GM21737 (cell line): ENCODE results near the gene FAM98A.
A peak's percentile ranks its signal among the peaks of the same experiment; 100 is the strongest.

Experiments
- ATAC-seq: cut with Tn5 transposase; IDR thresholded peaks from one replicate; pipeline ENCODE4 v1.9.1; 2021; ENCODE audit warnings: mild to moderate bottlenecking, moderate library complexity; ENCODE audit not compliant: unreplicated experiment

The FAM98A gene

DNA sequence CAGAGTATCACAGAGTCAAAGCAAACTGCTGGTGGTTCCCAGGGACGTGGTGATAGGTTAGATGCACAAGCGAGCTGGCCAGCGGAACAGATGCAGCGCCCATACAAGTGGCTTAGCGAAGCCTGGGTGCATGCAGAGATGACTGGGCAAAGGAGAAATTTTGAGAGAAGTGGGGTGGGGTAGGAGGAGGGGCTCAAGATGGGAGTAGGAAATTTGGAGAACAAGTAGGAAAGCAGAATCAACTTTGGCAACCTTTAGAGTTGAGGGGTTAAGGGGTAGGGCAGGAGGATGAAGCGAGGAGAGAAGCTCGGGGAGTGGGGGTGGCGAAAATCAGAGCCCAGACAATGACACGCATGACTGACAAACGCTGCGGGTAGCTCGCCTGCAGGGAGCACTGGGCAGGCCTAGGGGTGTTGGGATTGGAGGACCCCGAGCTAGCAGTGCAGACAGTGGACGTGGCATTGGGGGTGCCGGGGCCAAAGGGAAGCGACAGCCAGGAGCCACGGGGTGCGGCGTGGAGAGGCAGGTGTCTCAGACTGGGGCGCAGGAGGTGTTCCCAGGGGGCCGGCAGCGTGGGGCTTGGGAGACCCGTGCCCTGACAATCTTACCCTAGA, 431 bp downstream of the FAM98A start:
- peak; percentile 58 for ATAC-seq

DNA sequence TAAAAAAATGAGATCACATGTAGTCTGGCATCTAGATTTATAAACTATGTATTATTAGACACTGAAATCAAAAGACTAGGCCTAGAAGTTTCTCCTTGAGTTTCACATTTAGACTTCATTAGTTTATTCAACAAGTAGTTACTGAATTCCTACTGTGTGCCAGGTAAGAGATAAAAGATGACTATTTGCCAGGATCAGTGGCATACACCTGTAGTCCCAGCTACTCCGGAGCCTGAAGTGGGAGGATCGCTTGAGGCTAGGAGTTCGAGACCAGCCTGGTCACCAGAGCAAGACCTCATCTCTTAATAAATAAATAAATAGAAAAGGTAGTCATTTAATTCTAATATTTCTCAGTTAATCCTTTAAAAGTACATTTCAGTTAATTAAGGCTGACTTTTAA, 2.1 kb downstream of the FAM98A start:
- ATAC-seq: no peak

DNA sequence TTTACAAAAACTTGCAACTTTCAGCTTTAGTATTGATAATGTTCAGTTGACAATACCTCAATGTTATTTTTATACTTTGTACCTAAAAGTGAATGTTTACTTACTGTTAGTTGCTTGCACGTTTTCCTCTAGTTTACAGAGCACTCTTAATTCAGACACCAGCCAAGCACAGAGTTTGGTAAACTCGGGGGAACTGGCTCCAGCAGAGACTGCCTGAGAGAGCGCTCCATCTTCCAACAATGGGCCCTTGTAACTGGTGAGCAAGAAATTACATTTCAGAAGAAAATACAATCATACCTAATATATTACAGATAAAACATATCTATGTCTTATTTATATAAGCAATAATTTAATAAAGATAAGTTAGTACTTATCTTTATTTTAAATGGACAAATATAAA, 3.7 kb downstream of the FAM98A start:
- ATAC-seq: no peak

DNA sequence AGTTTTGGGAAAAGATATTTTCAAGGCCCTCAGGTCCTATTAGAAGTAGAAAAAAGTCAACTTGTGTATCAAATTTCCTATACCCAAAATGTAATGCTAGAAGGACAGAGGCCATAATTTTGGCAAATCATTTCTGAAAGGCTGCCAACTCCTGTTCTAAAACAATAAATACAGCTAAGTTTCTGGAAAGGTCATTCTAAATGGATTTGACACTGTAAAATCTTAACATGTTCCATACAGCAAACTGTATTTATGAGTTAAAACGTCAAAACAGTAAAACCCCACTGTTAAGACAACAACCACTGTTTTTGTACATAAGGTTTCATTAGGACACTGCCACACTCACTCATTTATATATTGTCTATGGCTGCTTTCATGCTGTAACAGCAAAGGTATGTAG, 9.7 kb downstream of the FAM98A start:
- no peak for ATAC-seq

DNA sequence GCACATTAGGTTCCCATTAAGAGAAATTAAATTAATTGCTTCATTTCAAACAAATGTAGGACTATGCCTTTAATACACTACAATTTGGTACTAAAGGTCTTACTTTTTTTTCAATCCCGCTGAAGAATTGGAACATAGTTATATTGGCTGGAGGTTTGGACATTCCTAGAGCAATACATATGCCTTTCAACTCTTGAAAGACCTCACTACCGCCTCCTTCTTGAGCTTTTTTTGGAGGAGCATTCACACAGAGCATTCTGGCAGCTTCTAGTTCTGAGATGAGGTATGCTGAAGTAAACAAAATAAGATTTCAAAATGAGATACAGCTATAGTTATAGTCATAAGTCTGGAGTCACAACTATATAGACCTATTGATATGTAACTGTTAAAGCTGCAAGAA, 10.9 kb downstream of the FAM98A start:
- ATAC-seq: no peak

DNA sequence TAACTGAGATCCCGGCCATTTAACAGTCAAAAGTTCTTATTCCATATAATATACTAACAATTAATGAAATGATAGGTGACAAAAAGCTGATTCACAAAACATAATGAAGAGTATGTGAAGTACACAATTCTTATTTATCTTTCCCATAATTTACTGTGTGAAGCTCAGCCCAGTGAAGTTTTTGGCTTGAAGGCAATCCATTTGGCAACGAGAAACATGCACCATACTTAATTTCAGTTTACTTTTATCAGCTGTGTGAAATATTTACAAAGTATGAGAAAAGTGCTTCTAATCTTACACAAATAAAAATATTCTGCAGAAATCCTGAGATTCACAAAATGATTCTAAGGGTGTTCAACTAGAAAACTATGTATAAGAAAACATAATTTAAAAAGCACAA, 12.3 kb downstream of the FAM98A start:
- no peak for ATAC-seq

DNA sequence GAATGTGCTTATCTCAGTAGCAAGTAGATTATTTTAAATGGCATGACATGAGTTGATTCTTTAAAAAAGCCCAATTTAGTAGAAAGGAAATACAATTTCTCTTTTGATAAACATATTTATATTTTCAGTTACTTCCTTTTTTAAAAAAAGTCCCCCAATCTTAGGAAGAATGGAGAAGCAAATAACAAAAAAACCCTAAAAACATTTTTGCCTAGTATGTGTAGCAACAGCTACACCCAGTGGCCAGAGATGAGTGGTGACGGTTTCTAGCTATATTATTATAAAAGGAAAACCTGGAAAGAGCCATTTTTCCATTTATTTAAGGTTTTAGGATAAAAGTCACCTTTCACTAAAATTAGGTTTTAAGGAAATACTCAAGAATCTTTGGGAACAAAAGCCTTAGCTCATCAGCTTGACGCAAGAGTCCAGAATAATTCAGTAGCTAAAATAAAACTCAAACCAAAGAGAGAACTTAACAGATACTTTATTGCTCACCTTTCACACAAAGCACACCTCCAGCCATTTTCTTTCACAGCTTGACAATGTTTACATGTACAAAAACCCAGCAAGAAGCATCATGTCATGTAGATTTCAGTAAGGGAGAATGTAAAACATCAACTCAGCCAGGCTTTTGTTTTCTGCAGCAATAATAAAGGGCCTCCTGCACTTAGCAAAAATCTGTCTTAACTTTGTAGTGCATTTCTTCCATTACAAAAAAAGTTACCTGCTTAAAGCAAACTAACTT, 15.7 kb downstream of the FAM98A start:
- ATAC-seq: peak; percentile 54

DNA sequence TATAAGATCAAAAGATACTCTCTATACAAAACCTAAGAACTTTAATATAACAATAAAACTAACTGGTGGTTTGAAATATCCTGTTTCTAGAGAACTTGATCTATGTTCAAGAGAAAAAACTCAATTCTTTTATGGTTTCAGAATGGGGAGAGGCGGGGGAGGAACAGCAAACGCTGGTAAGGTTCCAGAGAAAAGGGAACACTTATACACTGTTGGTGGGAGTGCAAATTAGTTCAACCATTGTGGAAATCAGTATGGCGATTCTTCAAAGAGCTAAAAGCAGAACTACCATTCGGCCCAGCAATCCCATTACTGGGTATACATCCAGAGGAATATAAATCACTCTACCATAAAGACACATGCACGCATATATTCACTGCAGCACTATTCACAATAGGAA, 17.2 kb downstream of the FAM98A start:
- ATAC-seq: no peak

DNA sequence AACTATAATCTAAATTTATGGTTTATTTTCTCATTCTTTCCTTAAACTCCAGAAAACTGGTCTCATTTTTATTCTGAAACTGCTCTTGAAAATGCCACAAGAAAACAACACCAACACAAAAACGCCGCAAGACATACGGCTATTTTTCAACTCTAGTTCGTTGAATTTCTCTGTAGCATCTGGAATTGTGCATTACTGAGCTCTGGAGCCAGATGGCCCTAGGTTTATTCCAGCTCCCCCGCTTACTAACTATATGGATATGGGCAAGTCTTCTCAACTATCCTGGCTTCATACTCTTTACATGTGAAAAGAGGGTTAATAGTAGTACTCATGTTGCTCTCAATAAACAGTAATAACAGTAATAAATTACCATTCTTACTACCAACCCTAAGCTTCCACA, 19.9 kb downstream of the FAM98A start:
- ATAC-seq: no peak

DNA sequence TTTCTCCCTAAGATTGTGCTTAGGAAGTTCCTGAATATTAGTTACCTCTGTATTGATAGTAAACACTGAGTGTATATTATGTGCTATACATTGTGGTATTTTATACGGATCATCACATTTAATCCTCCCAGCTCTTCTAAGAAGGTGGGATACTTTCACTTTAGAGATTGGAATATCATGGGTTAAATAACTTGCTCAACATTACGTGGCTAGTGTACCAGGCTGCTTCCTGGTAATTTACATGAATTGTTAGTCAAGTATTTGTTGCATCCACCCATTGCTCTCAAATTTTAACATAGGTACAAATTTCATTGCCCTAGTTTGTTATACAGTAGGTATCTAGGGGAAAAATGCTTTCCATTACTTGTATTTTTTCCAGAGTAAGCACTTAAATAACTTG, 21.4 kb downstream of the FAM98A start:
- no peak for ATAC-seq

DNA sequence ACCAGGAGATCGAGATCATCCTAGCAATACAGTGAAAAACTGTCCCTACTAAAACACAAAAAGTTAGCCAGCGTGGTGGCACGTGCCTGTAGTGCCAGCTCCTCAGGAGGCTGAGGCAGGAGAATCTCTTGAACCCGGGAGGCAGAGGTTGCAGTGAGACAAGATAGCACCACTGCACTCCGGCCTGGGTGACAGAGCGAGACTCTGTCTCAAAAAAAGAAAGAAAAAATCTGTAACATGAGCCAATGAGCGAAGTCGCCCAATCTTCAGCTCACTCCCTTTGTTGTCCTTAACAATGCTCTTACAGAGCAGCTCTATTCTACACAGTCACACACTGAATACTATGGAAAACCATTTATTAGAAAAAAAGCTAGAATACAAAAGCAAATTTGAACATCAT, 22.0 kb downstream of the FAM98A start:
- no peak for ATAC-seq

DNA sequence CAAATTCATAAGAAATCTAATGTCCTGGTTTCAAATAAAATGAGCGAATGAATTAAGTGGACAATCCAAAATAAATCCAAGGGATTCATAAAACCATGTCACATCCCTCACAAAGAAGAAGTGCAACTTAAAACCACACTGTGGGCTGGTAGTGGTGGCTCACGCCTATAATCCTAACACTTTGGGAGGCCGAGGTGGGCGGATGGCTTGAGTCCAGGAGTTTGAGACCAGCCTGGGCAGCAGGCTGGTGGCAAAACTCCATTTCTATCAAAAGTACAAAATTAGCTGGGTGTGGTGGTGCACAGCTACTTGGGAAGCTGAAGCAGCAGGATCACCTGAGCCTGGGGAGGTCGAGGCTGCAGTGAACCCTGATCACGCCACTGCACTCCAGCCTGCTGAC, 25.4 kb downstream of the FAM98A start:
- ATAC-seq: no peak

DNA sequence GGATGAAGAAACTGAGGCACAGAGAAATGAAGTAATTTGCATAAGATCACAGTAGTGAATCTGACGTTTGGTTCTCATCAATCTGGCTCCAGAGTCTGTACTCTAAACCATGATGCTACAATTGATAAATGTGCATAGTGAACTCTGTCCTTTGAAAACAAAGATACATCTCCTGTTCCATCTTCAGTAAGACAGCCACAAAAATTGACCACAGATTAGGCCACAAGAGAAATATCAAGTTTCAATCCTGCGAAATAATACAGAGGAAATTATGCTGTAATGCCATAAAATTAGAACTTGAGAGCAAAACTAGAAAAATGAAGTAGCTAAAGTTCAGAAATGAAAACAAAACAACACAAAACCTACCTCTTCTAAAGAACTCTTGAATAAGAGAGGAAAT, 28.4 kb downstream of the FAM98A start:
- no peak for ATAC-seq

DNA sequence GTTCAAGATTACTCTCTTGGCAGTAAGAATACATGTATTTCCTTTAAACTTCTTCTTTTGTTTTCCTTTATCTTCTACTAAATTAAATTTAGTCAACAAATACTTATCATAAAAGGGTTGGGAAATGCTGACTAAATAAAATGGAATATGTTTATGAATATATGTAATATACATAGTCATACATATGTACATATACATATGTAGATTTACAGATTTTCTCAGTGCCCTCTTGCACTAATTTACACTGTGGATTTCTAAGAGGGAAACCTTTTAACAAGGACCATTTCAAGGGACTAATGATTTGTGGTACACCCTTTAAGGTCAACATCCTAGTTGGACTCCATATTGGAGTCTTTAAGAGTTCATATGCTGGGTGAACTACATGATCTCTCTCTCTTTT, 37.2 kb downstream of the FAM98A start:
- ATAC-seq: no peak

DNA sequence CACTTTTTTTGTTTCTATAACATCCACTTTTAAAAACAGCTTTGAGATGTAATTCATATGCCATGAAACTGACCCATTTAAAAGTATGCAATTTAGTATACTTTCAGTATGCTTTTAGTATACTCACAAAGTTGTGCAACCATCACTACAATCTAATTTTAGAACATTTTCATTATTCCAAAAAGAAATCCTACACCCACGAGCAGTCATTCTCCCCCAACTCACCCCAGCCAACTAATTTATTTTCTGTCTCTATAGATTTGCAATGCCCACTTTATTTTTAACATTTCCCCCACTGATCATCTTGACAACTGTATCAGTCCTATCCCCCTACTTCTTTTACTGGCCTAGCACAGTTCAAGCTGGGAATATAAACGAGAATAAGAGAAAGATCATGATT, 39.1 kb downstream of the FAM98A start:
- ATAC-seq: no peak

DNA sequence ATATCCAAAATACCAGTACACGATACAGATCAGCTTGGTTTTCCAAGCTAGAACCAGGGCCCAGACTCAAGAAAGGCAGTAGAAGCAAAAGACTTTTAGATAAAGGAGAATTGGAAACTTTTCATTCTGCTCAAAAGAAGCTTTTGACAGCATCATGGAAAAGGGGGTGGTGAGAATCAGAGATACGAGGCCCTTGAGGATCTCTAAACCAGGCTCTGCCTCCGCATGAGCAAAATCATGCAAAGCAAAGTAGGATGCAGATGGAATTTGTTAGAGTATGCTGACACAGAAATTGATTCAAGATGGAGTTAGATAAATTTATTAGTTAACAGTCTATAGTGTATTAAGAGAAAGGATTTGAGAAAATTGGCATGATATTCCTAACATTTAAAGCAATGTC, 39.8 kb downstream of the FAM98A start:
- ATAC-seq: no peak

DNA sequence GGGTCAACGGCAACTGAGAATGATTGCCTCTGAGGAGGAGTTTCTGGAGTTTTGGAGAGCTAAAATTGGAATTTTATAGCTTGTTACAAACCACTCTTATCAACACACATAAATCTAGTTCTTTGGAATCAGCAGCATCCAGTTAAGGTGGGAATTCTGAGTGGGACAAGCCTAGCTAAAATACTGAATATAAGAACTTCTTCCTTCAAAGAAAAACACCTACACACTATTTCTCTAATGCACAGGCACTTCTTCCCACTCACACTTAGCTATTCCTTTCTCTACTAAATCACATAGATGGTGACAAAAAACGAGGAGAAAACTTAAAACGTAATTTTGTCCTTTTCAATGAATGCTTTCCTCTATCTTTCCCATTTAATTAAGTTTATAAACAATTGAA, 43.4 kb downstream of the FAM98A start:
- ATAC-seq: no peak

DNA sequence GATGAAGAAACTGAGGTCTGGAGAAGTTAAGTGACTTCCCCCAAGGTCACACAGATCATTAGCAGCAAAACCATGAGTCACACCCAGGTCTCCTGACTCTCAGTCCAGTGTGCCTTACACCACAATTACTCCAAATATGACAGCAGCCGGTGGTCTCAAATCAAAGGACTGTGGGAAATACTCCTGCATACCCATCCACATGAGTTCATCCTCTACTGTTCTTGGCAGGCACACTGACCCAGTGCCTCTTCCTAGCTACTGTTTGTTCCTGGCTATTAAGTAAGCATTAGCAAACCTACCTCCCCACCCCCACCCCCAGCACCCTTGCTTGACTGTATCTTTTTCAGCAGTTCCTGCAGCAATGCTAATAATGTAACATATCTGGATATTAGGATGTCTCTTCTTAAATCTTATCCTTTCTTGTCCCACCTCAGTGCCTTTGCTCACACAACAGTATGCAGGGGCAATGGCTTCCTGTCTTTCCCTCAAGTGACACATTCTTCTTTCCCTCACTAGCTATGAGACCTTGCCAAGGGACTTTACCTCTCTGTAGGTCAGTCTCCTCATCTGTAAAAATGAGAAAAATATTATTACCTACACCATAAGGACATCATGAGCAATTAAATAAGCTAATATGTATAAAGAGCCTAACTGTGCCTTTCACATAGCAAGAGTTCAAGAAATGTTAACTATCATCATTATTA, 46.2 kb downstream of the FAM98A start:
- ATAC-seq: no peak

DNA sequence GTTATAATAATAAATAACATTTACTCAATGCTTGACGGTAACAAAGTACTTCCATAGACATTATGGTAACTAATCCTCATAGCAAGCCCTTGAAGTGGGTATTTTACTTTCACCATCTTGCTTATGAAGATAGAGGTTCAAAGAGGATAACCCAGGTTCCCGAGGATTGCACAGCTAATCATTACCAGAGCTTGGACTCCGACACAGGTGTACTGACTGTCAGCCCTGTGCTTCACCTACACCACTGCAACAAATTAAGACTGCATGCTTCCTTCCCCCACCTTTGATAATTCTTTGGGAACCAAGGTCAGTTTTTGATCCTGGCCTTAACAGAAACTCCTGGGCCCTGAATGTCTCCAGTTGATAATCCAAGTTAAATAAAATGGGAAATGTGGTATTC, 48.9 kb downstream of the FAM98A start:
- ATAC-seq: no peak

DNA sequence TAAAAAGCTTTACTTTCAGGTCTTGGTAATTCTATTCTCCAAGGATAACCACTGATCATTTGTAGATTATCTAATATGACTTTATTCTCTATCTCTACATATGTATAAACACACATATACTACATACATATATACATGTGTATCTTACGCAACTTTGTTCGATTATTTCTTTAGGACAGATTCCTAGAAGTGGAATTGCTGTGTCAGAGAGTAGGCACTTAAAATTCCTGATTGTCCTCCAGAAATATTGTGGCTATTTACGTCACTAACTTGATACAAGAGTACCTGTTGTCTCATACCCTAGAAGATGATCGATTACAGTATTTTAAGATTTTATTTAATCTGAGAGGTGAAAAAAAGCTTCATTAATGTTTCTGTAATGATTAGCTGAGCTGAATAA, 57.9 kb downstream of the FAM98A start:
- no peak for ATAC-seq

DNA sequence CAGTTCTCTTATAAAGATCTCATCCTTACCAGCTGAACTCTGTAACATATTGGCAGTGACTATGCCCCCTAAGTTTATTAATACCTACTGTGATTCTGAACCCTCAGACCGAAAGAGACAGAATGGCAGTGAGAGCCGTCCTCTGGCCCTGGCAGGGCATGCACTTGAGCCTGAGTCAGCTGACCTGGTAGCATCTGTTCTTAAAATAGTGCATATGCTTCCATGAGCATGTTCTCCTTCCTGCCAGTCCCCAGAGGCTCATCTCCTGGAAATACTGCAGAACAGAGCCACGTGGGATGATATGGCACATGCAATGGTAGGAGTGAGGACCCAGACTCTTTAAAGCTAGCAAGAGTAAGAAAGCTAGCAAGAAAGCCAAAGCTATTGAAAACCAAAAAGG, 63.7 kb downstream of the FAM98A start:
- no peak for ATAC-seq
